H1 (cell line): ENCODE data around the gene ANAPC16.

ENCODE experiments used
- BACH1 ChIP-seq: IDR thresholded peaks from 2 replicates; pipeline ENCODE4 v1.6.1; 2012; ENCODE audit warnings: low read length, improper control_type of control experiment
- CEBPB ChIP-seq: IDR thresholded peaks from 2 replicates; pipeline ENCODE4 v1.6.1; 2012; ENCODE audit warnings: low read depth, low read length
- CHD2 ChIP-seq: IDR thresholded peaks from 2 replicates; pipeline ENCODE4 v1.6.1; 2012; ENCODE audit warnings: low read length, improper control_type of control experiment
- HDAC2 ChIP-seq, 2 experiments: fragments of 300-600 bp in 1 of 2; sonication (generic) in 1 of 2; IDR thresholded peaks; 2 replicates each; pipeline ENCODE4 v1.6.1; 2011 to 2012; ENCODE audit warnings: low read depth in 2 of 2, low read length in 2 of 2, mild to moderate bottlenecking in 2 of 2, moderate library complexity in 2 of 2, borderline replicate concordance in 1 of 2, inconsistent platforms in 1 of 2
- MAFK ChIP-seq: IDR thresholded peaks from 2 replicates; pipeline ENCODE4 v1.6.1; 2012; ENCODE audit warnings: low read depth, mild to moderate bottlenecking, improper control_type of control experiment, low read length
- POLR2A ChIP-seq, 2 experiments: IDR thresholded peaks; 1 replicate in 1 of 2; 2 replicates in 1 of 2; pipeline ENCODE4 v1.6.1; 2011; ENCODE audit warnings: low read depth in 2 of 2, low read length in 2 of 2, mild to moderate bottlenecking in 2 of 2; ENCODE audit errors: control extremely low read depth in 1 of 2
- SP1 ChIP-seq: IDR thresholded peaks from 2 replicates; pipeline ENCODE4 v1.6.1; 2011; ENCODE audit warnings: low read depth, low read length
- TF ChIP-seq, protein P1 (sequence below), 3 experiments: IDR thresholded peaks; 1 replicate in 2 of 3; 2 replicates in 1 of 3; pipeline versions ENCODE4 v1.5.1 to v1.6.1; 2011; ENCODE audit warnings: low read length in 3 of 3, mild to moderate bottlenecking in 3 of 3, inconsistent platforms in 2 of 3, low read depth in 1 of 3, moderate library complexity in 1 of 3; ENCODE audit not compliant: insufficient read depth in 1 of 3; ENCODE audit errors: control extremely low read depth in 1 of 3

- TF ChIP-seq BACH1 = no peak
- TF ChIP-seq SP1 = no peak
- TF ChIP-seq, protein P1, sequence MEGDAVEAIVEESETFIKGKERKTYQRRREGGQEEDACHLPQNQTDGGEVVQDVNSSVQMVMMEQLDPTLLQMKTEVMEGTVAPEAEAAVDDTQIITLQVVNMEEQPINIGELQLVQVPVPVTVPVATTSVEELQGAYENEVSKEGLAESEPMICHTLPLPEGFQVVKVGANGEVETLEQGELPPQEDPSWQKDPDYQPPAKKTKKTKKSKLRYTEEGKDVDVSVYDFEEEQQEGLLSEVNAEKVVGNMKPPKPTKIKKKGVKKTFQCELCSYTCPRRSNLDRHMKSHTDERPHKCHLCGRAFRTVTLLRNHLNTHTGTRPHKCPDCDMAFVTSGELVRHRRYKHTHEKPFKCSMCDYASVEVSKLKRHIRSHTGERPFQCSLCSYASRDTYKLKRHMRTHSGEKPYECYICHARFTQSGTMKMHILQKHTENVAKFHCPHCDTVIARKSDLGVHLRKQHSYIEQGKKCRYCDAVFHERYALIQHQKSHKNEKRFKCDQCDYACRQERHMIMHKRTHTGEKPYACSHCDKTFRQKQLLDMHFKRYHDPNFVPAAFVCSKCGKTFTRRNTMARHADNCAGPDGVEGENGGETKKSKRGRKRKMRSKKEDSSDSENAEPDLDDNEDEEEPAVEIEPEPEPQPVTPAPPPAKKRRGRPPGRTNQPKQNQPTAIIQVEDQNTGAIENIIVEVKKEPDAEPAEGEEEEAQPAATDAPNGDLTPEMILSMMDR (IDR thresholded peaks at IDR 0.05; ENCODE audit: control extremely low read depth in 1 of 3, insufficient read depth in 1 of 3, low read depth in 1 of 3, low read length in 3 of 3) = no peak
- TF ChIP-seq POLR2A (IDR thresholded peaks at IDR 0.05; ENCODE audit: control extremely low read depth in 1 of 2, low read depth in 2 of 2, low read length in 2 of 2) = no peak
- no peak for TF ChIP-seq CHD2
- TF ChIP-seq MAFK = no peak
- TF ChIP-seq HDAC2 (IDR thresholded peaks at IDR 0.05; ENCODE audit: borderline replicate concordance in 1 of 2, low read depth in 2 of 2, low read length in 2 of 2) = no peak
- TF ChIP-seq CEBPB = no peak
Observed at GRCh38 chr10:72277996-72278667, 62.3 kb downstream of the ANAPC16 start.
